Fibroblast of skin of right quadriceps (primary cell): ENCODE results near the gene SLC16A13.
"Not testable (repeated sequence)": the region's sequence is repeated elsewhere in the genome, so short reads cannot be mapped to it uniquely, and the experiment has no call there.

ENCODE experiments used
- DNase-seq: peaks from one replicate; pipeline ENCODE4 v3.0.0-alpha.2; 2013

The SLC16A13 gene

GRCh38 chr17:7068268-7068667, 32.5 kb downstream of the SLC16A13 start:
- no peak for DNase-seq

- DNase-seq = no peak
Measured at GRCh38 chr17:7070712-7071111, 34.9 kb downstream of the SLC16A13 start.

GRCh38 chr17:7072406-7072805, 36.6 kb downstream of the SLC16A13 start:
- DNase-seq = no peak

- DNase-seq = no peak
Measured at GRCh38 chr17:7074931-7075330, 39.1 kb downstream of the SLC16A13 start.

- no peak for DNase-seq
Measured at GRCh38 chr17:7077911-7078546, 42.2 kb downstream of the SLC16A13 start.

- no peak for DNase-seq
Measured at GRCh38 chr17:7078711-7079110, 42.9 kb downstream of the SLC16A13 start.

- DNase-seq = no peak
Measured at GRCh38 chr17:7079581-7080455, 44.0 kb downstream of the SLC16A13 start, which contains the start of gene CLEC10A. TSS of gene CLEC10A (minus strand) at chr17:7080251. CDS start at chr17:7078812, 1,439 bp downstream.

- DNase-seq = no peak
Measured at GRCh38 chr17:7080456-7081041, 44.7 kb downstream of the SLC16A13 start.

- no peak for DNase-seq
Measured at GRCh38 chr17:7081341-7082062, 45.7 kb downstream of the SLC16A13 start.

- no peak for DNase-seq
Measured at GRCh38 chr17:7083592-7083991, 47.8 kb downstream of the SLC16A13 start.

GRCh38 chr17:7084088-7084487, 48.3 kb downstream of the SLC16A13 start:
- no peak for DNase-seq

GRCh38 chr17:7088442-7088841, 52.6 kb downstream of the SLC16A13 start:
- DNase-seq = not testable (repeated sequence)

GRCh38 chr17:7089570-7089969, 53.8 kb downstream of the SLC16A13 start:
- not testable (repeated sequence) for DNase-seq
